T-helper 22 cell (primary cell): ENCODE measurements around the gene AMD1.
"Not testable (repeated sequence)": the region's sequence is repeated elsewhere in the genome, so short reads cannot be mapped to it uniquely, and the experiment has no call there.

Source experiments
- DNase-seq: peaks from one replicate; pipeline ENCODE4 v3.0.0-alpha.2; 2020; ENCODE audit warnings: low read depth

The AMD1 gene

GRCh38 chr6:110873981-110874879 is at the start of gene AMD1:
AMD1 (plus strand) TSS chr6:110874785; CDS start chr6:110875106, 321 bp downstream.
- DNase-seq: peak; percentile 93

- DNase-seq: no peak
Observed at GRCh38 chr6:110826236-110827129, 48.1 kb upstream of the AMD1 start.

GRCh38 chr6:110828396-110828795 is 46.2 kb upstream of the AMD1 start:
- no peak for DNase-seq

GRCh38 chr6:110831405-110831804 is 43.2 kb upstream of the AMD1 start:
- no peak for DNase-seq

GRCh38 chr6:110833831-110834230 is 40.8 kb upstream of the AMD1 start:
- no peak for DNase-seq

- not testable (repeated sequence) for DNase-seq
Observed at GRCh38 chr6:110835751-110836150, 38.8 kb upstream of the AMD1 start.

- no peak for DNase-seq
Observed at GRCh38 chr6:110841266-110841665, 33.3 kb upstream of the AMD1 start.

- DNase-seq: no peak
Observed at GRCh38 chr6:110849781-110850180, 24.8 kb upstream of the AMD1 start.

GRCh38 chr6:110852773-110853172 is 21.8 kb upstream of the AMD1 start:
- DNase-seq: no peak

GRCh38 chr6:110853754-110854477 is 20.7 kb upstream of the AMD1 start:
- DNase-seq: no peak

- DNase-seq: no peak
Observed at GRCh38 chr6:110856296-110856695, 18.3 kb upstream of the AMD1 start.

GRCh38 chr6:110858016-110858415 is 16.6 kb upstream of the AMD1 start:
- no peak for DNase-seq

GRCh38 chr6:110858562-110859214 is 15.9 kb upstream of the AMD1 start:
- DNase-seq: no peak

- DNase-seq: no peak
Observed at GRCh38 chr6:110859335-110859792, 15.2 kb upstream of the AMD1 start.

GRCh38 chr6:110864824-110865223 is 9.8 kb upstream of the AMD1 start:
- no peak for DNase-seq

- DNase-seq: peak; percentile 16
Observed at GRCh38 chr6:110874880-110875547, 429 bp downstream of the AMD1 start.

- peak; percentile 68 for DNase-seq
Observed at GRCh38 chr6:110875548-110876169, 1.1 kb downstream of the AMD1 start.

- DNase-seq: peak; percentile 32
Observed at GRCh38 chr6:110876170-110876773, 1.7 kb downstream of the AMD1 start.

- no peak for DNase-seq
Observed at GRCh38 chr6:110876806-110877564, 2.4 kb downstream of the AMD1 start.
